ENCODE results near the gene ANKEF1.

DNA sequence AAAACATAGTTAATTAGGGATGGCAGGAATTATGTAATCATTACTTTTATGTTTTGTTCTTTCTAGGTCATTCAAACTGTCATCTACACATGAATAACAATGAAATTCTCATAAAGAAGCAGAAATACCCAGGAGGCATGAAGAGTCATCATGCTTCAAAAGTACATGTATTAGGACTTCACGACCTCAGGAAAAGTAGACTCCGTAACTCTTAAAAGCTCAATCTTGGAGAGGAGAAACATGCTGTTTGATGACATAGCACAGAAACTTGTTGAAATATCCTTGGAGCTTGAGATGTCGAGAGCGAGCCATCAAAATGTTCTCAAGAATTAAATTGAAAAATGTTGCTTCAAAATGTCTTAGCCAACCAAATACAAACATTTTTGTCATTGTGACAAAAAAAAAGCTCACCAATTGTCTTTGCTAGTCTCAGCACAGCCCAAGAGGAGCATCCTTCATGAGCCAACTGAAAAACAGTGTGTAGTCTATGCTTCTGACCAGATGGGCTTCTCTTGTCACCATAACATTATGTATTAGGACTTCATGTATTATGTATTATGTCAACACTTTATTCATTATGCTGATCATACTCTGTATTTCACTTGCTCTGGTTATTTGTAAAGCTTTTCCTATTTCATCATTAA, 28.2 kb upstream of the ANKEF1 start:
- TF ChIP-seq, protein P1, sequence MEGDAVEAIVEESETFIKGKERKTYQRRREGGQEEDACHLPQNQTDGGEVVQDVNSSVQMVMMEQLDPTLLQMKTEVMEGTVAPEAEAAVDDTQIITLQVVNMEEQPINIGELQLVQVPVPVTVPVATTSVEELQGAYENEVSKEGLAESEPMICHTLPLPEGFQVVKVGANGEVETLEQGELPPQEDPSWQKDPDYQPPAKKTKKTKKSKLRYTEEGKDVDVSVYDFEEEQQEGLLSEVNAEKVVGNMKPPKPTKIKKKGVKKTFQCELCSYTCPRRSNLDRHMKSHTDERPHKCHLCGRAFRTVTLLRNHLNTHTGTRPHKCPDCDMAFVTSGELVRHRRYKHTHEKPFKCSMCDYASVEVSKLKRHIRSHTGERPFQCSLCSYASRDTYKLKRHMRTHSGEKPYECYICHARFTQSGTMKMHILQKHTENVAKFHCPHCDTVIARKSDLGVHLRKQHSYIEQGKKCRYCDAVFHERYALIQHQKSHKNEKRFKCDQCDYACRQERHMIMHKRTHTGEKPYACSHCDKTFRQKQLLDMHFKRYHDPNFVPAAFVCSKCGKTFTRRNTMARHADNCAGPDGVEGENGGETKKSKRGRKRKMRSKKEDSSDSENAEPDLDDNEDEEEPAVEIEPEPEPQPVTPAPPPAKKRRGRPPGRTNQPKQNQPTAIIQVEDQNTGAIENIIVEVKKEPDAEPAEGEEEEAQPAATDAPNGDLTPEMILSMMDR (IDR thresholded peaks at IDR 0.05), result no peak
- TF ChIP-seq POLR2AphosphoS5 (IDR thresholded peaks at IDR 0.05) (no peak), POLR2A (IDR thresholded peaks at IDR 0.05) (no peak)

Data from upper lobe of left lung (tissue), 4 donors.